Nephron progenitor cell (in vitro differentiated cells): ENCODE data around the gene SNRNP200.
A peak's percentile ranks its signal among the peaks of the same experiment; 100 is the strongest.

Source experiments
- DNase-seq: peaks from one replicate; pipeline ENCODE4 v3.0.0; 2021
- H3K27ac Mint-ChIP-seq: 2 replicates; pipeline ENCODE4 v1.8.0; 2021; ENCODE audit warnings: mild to moderate bottlenecking, moderate library complexity, mixed read lengths
- H3K27me3 Mint-ChIP-seq: 2 replicates; pipeline ENCODE4 v1.8.0; 2021; ENCODE audit warnings: mild to moderate bottlenecking, low read depth, mixed read lengths; ENCODE audit not compliant: poor library complexity
- H3K36me3 Mint-ChIP-seq: 2 replicates; pipeline ENCODE4 v1.8.0; 2021; ENCODE audit warnings: low read depth, mixed read lengths
- H3K4me1 Mint-ChIP-seq: 2 replicates; pipeline ENCODE4 v1.8.0; 2021; ENCODE audit warnings: mixed read lengths
- H3K4me3 Mint-ChIP-seq: 2 replicates; pipeline ENCODE4 v1.8.0; 2021; ENCODE audit warnings: mild to moderate bottlenecking, moderate library complexity, mixed read lengths
- H3K9me3 Mint-ChIP-seq: 2 replicates; pipeline ENCODE4 v1.8.0; 2021; ENCODE audit warnings: mild to moderate bottlenecking, moderate library complexity, mixed read lengths
- TF ChIP-seq, protein P1 (sequence below): fragments of 200-600 bp; sonication (generic); IDR thresholded peaks from 2 replicates; pipeline ENCODE4 v1.5.0; 2021; ENCODE audit warnings: antibody characterized with exemption

SNRNP200 gene

DNA sequence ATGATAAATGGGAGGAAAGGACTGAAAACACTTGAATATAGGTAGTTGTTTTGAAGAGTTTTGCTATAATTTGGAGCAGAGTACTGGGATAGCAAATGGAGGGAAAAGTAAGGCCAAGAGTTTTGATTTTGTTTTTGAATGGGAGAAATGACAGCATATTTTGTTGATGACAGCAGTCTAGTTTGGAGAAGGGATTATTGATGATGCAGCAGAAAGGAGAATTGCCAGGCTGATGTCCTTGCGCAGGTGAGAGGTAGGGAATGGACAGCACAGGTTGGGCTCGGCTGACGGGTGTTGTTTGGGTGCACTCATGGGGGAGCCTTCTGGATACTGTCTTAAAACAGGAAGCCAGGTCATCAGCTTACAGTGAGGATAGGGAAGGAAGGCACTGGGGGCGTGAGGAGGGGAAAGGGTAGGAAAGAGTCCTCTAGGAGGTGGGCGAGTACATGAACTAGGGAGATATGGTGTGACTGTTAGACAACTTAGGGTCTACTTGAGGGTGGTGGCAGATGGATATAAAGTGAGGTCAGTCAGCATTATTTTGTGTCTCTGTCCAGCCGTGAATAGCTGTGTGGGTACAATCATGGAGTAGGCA, 40.6 kb upstream of the SNRNP200 start:
- Mint-ChIP-seq H3K27me3 (peaks cover 3% of the 10 kb centered on the region), H3K27ac (no peak overlapping the region), H3K9me3 (no peaks in the 10 kb centered on the region), H3K4me1 (no peaks in the 10 kb centered on the region), H3K36me3 (peaks cover 52% of the 10 kb centered on the region), H3K4me3 (no peak overlapping the region)
- TF ChIP-seq, protein P1, sequence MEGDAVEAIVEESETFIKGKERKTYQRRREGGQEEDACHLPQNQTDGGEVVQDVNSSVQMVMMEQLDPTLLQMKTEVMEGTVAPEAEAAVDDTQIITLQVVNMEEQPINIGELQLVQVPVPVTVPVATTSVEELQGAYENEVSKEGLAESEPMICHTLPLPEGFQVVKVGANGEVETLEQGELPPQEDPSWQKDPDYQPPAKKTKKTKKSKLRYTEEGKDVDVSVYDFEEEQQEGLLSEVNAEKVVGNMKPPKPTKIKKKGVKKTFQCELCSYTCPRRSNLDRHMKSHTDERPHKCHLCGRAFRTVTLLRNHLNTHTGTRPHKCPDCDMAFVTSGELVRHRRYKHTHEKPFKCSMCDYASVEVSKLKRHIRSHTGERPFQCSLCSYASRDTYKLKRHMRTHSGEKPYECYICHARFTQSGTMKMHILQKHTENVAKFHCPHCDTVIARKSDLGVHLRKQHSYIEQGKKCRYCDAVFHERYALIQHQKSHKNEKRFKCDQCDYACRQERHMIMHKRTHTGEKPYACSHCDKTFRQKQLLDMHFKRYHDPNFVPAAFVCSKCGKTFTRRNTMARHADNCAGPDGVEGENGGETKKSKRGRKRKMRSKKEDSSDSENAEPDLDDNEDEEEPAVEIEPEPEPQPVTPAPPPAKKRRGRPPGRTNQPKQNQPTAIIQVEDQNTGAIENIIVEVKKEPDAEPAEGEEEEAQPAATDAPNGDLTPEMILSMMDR, result no peak
- no peak for DNase-seq

DNA sequence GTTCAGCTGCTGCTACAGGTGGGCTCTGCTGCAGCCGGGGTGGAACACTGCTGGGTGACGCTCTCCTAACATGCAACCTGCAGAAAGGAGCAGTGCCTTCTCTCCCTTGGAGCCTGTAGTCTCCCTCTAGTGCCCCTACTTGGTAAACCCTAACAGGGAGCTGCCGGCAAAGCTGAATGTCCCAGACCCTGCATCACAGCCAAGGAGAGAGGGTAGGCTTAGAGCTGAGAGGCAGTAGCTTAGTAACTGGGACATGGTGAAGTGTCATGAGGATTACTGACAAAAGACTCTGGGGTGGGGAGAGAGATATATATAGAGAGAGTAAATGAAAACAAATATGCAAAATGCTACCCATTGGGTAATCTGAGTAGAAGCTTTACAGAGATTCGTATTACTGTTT, 40.1 kb upstream of the SNRNP200 start:
- H3K36me3 Mint-ChIP-seq, result peaks cover 51% of the 10 kb centered on the region
- no peak overlapping the region for H3K27ac Mint-ChIP-seq
- H3K27me3 Mint-ChIP-seq, result peaks cover 3% of the 10 kb centered on the region
- H3K9me3 Mint-ChIP-seq, result no peaks in the 10 kb centered on the region
- TF ChIP-seq, protein P1, result peak; percentile 13
- DNase-seq, result no peak
- H3K4me3 Mint-ChIP-seq, result no peak overlapping the region
- H3K4me1 Mint-ChIP-seq, result no peaks in the 10 kb centered on the region

DNA sequence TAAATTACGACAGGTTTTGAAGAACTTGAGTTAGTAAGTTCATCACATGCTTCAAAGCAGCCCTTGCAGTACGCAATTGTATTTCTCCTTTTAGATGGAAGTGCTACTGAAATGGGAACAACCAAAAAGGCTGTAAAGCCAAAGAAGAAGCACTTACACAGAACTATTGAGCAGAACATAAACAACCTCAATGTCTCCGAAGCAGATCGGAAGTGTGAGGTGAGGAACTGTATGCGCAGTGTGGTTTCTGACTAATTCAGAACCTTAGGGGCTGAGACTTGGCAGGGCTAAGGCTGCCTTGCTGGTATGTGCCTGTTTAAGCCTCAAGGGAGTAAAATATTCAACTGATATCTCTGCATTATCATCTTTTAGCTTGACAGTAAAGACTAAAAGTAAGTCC, 38.7 kb upstream of the SNRNP200 start:
- Mint-ChIP-seq H3K4me1 (no peaks in the 10 kb centered on the region), H3K27ac (no peak overlapping the region), H3K4me3 (no peak overlapping the region), H3K9me3 (peaks cover 4% of the 10 kb centered on the region), H3K27me3 (peaks cover 3% of the 10 kb centered on the region), H3K36me3 (peaks cover 55% of the 10 kb centered on the region)
- DNase-seq, result no peak
- TF ChIP-seq, protein P1, result no peak

DNA sequence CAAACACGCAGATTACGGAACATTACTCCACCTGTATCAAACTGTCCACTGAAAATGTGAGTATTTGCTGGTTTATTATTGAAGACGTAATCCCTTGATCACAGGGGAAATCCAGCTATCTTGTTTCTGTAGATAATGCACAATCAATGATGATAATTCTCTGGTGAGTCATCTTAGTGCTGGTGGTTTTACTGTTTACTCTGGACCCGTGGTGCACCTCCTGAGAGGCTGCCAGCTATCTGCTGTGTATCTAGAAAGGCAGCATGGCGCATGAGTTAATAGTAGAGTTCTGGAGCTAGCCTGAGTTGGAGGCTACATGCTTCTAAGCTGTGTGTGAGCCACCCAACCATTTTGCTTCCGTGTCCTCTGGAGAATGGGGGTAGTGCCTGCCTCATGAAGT, 36.7 kb upstream of the SNRNP200 start:
- H3K27ac Mint-ChIP-seq, result peak overlapping the region; percentile 52
- TF ChIP-seq, protein P1, result no peak
- no peaks in the 10 kb centered on the region for H3K27me3 Mint-ChIP-seq
- no peak overlapping the region for H3K4me3 Mint-ChIP-seq
- DNase-seq, result no peak
- H3K4me1 Mint-ChIP-seq, result peaks cover 9% of the 10 kb centered on the region
- H3K9me3 Mint-ChIP-seq, result peaks cover 8% of the 10 kb centered on the region
- H3K36me3 Mint-ChIP-seq, result peaks cover 60% of the 10 kb centered on the region

DNA sequence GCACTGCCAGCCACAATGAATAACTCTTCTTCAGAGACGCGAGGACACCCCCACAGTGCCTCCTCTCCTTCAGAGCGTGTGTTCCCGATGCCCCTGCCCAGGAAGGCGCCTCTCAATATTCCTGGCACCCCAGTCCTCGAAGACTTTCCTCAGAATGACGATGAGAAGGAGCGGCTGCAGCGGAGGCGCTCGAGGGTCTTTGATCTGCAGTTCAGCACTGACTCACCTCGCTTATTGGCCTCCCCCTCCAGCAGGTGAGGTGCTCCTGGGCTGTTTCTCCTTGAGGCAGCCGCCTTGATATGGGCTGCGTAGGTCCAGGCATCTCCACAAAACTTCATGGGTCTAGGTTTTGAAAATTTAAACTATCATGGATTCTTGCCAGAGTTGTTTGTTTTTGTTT, 36.3 kb upstream of the SNRNP200 start:
- peaks cover 14% of the 10 kb centered on the region for H3K4me1 Mint-ChIP-seq
- peaks cover 8% of the 10 kb centered on the region for H3K9me3 Mint-ChIP-seq
- H3K4me3 Mint-ChIP-seq, result no peak overlapping the region
- H3K36me3 Mint-ChIP-seq, result peaks cover 60% of the 10 kb centered on the region
- DNase-seq, result no peak
- no peak overlapping the region for H3K27ac Mint-ChIP-seq
- TF ChIP-seq, protein P1, result no peak
- H3K27me3 Mint-ChIP-seq, result no peaks in the 10 kb centered on the region
